GM12891 (cell line): ENCODE results near the gene NAALADL2.

Experiments
- DNase-seq: peaks from one replicate; pipeline ENCODE4 v3.0.0; 2011; ENCODE audit warnings: low spot score; ENCODE audit not compliant: insufficient read length
- FAIRE-seq: peaks from 2 replicates; lab custom pipeline; 2011; peaks lifted over from hg19 to GRCh38; lab: Jason Lieb, UNC
- PAX5 ChIP-seq: IDR thresholded peaks from 2 replicates; pipeline ENCODE4 v1.6.1; 2011; ENCODE audit warnings: low read length, moderate library complexity, mild to moderate bottlenecking; ENCODE audit not compliant: insufficient read depth, severe bottlenecking
- POLR2A ChIP-seq: IDR thresholded peaks from 2 replicates; pipeline ENCODE4 v1.6.1; 2011; ENCODE audit warnings: low read depth, low read length, control low read depth
- POLR2AphosphoS5 ChIP-seq: IDR thresholded peaks from 2 replicates; pipeline ENCODE4 v1.6.1; 2011; ENCODE audit warnings: low read depth, low read length, control low read depth
- POU2F2 ChIP-seq: IDR thresholded peaks from 2 replicates; pipeline ENCODE4 v1.6.1; 2011; ENCODE audit warnings: low read depth, mild to moderate bottlenecking, control low read depth, low read length, moderate library complexity
- SPI1 ChIP-seq: IDR thresholded peaks from 2 replicates; pipeline ENCODE4 v1.6.1; 2011; ENCODE audit warnings: low read depth, low read length, control low read depth
- TAF1 ChIP-seq: IDR thresholded peaks from 2 replicates; pipeline ENCODE4 v1.6.1; 2011; ENCODE audit warnings: low read depth, low read length, control low read depth

The NAALADL2 gene

DNA sequence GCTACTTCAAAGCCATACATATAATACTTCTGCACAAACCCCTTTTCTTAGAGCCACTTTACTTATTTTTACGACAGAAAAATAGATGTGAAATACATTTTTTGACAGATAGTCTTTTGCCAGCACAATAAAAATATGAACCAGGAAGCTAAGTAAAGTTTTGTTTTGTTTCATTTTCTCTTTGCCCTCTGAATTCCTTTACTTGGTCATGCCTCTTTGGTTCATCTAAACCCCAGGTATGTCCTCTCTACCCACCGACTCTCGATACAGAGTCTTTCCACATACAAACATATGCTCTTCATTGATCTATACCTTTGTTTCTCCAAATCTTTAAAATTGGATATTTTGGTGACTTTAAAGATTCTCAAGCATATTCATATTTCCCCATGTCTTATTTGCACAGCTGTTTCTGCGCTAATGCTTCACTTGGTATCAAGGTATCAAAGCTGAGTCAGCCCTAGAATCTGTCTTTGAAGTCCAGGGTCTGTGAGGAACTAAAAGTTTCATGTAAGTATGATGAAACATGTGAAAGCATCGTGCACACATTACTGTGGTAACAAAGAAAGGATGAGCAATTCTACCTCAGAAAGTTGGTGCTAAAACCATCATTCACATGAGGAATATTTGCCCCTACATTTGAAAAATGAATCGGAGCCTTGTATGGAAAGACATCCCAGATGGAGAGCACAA, 845.4 kb downstream of the NAALADL2 start:
- no peak for TF ChIP-seq POLR2AphosphoS5
- 0 out of 2 replicates have a peak, but pooled peaks have one; percentile 5 for TF ChIP-seq SPI1
- no peak for TF ChIP-seq POLR2A
- no peak for FAIRE-seq
- no peak for DNase-seq

DNA sequence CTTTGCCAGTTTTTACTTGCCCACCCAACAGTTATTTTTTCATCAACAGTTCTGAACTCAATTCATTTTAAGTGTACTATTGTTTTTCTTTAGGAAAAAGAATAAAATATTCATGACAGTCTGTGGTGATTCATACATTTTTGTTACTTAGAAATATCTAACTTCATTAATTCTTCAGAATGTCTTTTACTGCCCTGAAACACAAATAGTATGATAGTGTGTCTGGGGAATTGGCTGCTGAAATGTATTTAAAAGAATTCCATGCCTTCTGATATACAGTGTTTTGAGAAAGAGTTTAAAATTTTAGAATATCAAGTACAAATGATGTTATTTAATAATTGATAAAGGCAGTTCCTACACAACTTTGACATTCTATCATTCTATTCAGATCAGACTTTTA, 854.1 kb downstream of the NAALADL2 start:
- FAIRE-seq (no peak), DNase-seq (no peak)
- TF ChIP-seq POU2F2 (no peak), PAX5 (no peak), POLR2AphosphoS5 (no peak), TAF1 (no peak), SPI1 (no peak), POLR2A (no peak)

DNA sequence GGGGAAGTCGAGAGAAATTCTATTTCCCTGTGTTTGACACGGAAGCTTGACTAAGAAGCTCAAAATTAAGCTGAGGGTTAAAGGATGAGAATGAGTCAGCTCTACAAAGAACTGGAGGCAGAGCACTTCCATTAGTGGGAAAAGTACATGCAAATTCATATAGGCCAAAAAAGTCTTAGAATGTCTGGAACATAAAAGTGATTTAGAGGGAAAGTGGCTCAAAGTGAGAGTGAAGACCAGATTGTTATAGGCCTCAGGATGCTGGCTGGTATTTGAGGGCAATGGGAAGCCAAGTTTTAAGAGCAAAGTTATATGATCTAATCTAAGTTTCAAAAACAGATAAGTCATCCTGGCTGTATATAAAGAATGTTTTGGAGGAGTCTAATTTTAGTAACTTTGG, 857.3 kb downstream of the NAALADL2 start:
- FAIRE-seq, result no peak
- no peak for DNase-seq
- no peak for TF ChIP-seq POLR2A
- TF ChIP-seq SPI1, result no peak
- TF ChIP-seq POU2F2, result no peak
- TF ChIP-seq TAF1, result no peak
- TF ChIP-seq PAX5, result no peak
- no peak for TF ChIP-seq POLR2AphosphoS5

DNA sequence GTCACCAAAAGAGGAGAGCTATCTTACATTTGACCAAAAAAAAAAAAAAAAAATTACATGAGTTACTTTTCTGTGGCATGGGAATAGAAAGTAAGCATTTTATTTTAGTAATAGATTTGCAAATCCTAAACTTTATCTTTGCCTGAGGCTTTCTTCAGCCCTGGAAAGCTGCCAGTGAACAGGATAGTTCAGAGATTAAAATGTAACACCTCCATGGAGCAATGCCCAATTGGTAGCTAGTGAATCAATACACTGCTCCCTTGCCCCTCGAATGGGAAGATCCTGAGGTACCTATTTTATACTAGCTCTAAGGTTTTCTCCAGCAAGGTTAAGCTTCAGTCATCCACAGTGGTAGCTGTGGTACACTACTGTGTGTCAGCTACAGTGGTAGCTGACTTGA, 867.1 kb downstream of the NAALADL2 start:
- TF ChIP-seq POLR2A, result no peak
- TF ChIP-seq SPI1, result no peak
- TF ChIP-seq TAF1, result no peak
- TF ChIP-seq POLR2AphosphoS5, result no peak
- TF ChIP-seq POU2F2, result no peak
- no peak for TF ChIP-seq PAX5
- FAIRE-seq, result no peak
- no peak for DNase-seq

DNA sequence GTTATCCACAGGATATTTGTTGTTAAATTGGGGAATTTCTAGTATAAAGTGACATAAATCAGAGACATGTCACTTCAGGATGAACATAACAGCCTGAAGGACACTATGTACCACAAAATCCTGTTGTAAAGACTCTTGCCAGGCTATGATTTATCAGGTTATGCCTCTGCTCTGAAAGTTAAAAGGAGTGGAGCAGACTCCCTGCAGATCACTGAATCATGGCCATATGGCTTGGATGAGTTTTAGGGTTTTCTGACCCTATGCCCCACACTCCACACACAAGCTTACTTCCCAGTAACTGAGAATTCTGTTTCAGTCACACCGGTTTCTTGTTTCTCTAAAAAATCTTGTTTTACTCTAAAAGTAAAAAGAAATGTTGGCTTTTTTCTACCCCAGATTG, 869.4 kb downstream of the NAALADL2 start:
- TF ChIP-seq SPI1 (no peak), POU2F2 (no peak), POLR2A (no peak), POLR2AphosphoS5 (no peak), PAX5 (no peak), TAF1 (no peak)
- DNase-seq (no peak), FAIRE-seq (no peak)

DNA sequence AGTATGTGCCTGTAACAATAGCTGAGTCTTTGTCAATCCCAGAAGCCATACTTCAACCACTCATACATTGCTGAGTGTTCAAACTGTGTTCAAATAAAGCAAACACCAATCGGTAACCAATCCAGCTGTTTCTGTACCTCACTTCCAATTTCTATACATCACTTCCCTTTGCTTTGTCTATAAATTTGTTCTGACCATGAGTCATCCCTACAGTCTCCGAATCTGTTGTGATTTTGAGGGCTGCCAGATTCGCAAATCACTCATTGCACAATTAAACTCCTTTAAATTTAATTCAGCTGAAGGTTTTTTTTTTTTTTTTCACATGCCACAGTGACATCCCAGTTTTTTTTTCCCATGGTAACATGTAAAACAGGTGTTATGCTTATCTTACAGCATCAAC, 870.3 kb downstream of the NAALADL2 start:
- no peak for FAIRE-seq
- no peak for TF ChIP-seq PAX5
- no peak for TF ChIP-seq POLR2AphosphoS5
- no peak for TF ChIP-seq POLR2A
- TF ChIP-seq POU2F2, result no peak
- no peak for TF ChIP-seq SPI1
- TF ChIP-seq TAF1, result no peak
- DNase-seq, result no peak

DNA sequence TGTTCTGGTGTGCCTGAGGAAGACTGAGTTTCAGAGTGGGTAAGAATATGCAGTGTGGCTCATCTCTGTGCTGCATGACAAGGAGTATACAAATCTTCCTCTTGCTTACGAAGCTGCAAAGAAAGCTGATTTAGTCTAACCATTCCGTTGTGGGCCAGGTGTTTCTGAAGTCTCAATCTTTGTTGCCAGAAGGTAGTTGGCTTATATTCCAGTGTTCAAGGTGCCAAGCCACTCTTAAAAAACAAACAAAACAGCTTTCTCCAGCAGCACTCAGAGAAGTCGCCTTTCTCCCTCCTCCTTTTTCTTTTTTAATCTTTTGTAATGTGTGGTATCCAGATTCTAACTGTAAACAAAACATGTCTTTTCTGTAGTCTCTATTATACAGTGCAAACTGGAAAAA, 872.4 kb downstream of the NAALADL2 start:
- no peak for DNase-seq
- TF ChIP-seq SPI1, result no peak
- no peak for FAIRE-seq

DNA sequence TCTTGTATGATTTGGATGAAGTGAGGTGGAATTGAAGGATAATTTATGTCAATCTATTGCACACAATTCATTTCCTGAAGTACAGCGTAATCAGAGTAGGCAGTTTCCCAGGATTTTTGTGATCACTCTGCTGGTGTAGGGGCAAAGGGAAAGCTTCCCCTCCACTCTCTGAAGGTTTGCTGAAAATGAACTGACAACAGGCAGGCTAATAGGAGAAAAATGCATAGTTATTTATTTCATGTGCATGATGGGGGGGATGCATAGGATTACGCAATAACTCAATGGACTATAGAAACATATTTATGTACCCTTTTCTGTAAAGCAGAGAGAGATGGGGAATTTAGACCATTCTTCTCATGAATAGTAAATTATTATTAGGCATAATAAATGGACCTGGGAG, 872.9 kb downstream of the NAALADL2 start:
- TF ChIP-seq POLR2AphosphoS5 (no peak), POU2F2 (no peak), SPI1 (no peak), PAX5 (no peak), TAF1 (no peak), POLR2A (no peak)
- DNase-seq (no peak), FAIRE-seq (no peak)

DNA sequence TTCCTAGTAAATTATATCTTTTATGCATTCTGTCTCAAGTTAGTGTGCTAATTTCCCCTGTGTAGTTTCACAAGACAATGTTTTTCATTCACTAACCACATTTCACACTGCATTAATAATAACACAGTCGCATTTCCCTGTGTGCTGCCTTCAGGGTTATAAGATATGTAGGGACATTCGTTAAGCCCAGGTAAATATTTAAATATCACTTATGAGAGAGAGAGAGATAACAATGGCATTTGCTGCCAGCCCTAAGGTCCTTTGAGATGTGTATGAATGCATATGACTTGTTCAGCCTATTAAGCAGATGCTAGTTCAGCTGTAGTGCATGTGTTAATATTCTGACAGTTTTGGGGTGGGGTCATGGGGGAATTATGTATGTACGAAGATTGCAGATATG, 876.7 kb downstream of the NAALADL2 start:
- no peak for FAIRE-seq
- no peak for DNase-seq
- TF ChIP-seq SPI1 (no peak), POLR2A (no peak), POU2F2 (no peak), PAX5 (no peak), POLR2AphosphoS5 (no peak), TAF1 (no peak)

DNA sequence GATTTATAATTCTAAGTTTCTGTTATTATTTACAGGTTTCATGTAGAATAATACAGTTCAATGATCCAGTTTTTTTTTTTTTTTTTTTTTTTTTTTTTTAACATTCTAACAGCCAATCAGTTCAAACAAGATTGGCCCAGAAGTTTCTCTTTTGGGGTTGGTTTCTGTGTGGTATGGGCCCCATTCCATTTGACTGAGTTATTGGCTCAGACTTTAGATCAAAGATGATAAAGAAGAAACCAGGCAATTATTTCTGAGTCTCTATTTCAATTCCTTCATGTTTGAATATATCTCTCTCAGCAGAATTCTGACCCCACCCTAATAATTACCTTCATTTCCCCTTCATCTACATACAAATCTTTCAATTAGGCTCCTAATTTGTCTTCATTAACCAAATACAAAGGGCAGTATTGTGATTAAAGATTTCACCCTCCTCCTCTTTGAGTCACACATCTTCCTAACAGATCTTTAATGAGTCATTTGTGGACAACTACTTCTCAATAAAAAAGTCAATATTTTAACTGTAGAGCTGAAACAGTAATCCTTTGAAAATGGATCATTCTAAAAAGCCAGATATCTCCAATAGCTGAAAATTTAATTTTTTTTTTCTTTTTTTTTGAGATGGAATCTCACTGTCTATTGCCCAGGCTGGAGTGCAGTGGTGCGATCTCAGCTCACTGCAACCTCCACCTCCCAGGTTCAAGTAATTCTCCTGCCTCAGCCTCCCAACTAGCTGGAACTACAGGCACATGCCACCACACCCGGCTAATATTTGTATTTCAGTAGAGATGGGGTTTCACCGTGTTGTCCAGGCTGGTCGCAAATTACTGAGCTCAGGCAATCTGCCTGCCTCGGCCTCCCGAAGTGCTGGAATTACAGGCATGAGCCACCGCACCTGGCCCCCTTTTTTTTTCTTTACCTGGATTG, 878.8 kb downstream of the NAALADL2 start:
- TF ChIP-seq POLR2A (no peak), SPI1 (no peak), PAX5 (no peak), TAF1 (no peak), POU2F2 (no peak), POLR2AphosphoS5 (no peak)
- FAIRE-seq (no peak), DNase-seq (no peak)
